Upper lobe of left lung (tissue), 4 donors: Measurements from ENCODE around the gene CXCL12.

Experiments used
- POLR2A ChIP-seq, 4 donors: fragments of 450-650 bp; IDR thresholded peaks; one replicate each; pipeline ENCODE4 v1.5.1; 2016 to 2017; ENCODE audit warnings: antibody characterized with exemption in 4 of 4, mild to moderate bottlenecking in 2 of 4
- POLR2AphosphoS5 ChIP-seq, 2 donors: sonication (generic); formaldehyde crosslinking; IDR thresholded peaks; one replicate each; pipeline ENCODE4 v1.5.1; 2017; ENCODE audit warnings: antibody characterized with exemption in 2 of 2
- TF ChIP-seq, protein P1 (sequence below), 6 experiments: fragments of 450-650 bp in 4 of 6; fragments of 200-600 bp in 2 of 6; sonication (generic) in 2 of 6; IDR thresholded peaks; one replicate each; pipeline ENCODE4 v1.5.1; 2016 to 2019; ENCODE audit warnings: antibody characterized with exemption in 6 of 6

DNA sequence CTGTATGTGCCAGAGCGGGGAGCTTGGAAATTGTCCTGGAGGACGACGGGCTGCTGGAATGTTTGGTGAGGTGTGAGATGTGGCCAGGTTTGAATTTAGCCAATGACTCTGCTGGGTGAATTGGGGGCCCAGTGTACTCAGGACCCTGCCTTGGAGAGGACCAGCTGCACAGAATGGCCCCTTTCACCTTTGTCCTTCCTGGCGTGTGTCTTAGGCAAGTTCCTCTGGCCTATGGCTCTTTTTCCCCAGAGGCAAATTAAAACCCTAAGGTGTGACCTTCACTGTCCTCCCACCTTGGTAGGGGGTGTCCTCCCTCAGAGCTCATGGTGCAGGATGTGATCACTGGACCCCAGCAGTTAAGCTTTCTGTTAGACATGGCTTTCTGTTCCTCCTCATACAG is 47.8 kb downstream of the CXCL12 start:
- no peak for TF ChIP-seq POLR2AphosphoS5 (IDR thresholded peaks at IDR 0.05)
- no peak for TF ChIP-seq POLR2A (IDR thresholded peaks at IDR 0.05)
- TF ChIP-seq, protein P1, sequence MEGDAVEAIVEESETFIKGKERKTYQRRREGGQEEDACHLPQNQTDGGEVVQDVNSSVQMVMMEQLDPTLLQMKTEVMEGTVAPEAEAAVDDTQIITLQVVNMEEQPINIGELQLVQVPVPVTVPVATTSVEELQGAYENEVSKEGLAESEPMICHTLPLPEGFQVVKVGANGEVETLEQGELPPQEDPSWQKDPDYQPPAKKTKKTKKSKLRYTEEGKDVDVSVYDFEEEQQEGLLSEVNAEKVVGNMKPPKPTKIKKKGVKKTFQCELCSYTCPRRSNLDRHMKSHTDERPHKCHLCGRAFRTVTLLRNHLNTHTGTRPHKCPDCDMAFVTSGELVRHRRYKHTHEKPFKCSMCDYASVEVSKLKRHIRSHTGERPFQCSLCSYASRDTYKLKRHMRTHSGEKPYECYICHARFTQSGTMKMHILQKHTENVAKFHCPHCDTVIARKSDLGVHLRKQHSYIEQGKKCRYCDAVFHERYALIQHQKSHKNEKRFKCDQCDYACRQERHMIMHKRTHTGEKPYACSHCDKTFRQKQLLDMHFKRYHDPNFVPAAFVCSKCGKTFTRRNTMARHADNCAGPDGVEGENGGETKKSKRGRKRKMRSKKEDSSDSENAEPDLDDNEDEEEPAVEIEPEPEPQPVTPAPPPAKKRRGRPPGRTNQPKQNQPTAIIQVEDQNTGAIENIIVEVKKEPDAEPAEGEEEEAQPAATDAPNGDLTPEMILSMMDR (IDR thresholded peaks at IDR 0.05) = no peak
